Chondrocyte (in vitro differentiated cells): ENCODE measurements around the gene FBXL22. TPM values are rescaled to one million over a fixed set of nuclear protein-coding genes. Genes with fewer than 3 reads are reported as not detected.

ENCODE experiments used
- DNase-seq: peaks from one replicate; pipeline ENCODE4 v3.0.0; 2021; ENCODE audit warnings: mixed read lengths, low spot score
- H3K27ac Mint-ChIP-seq: one replicate; pipeline ENCODE4 v1.8.0; 2021; ENCODE audit warnings: mild to moderate bottlenecking, moderate library complexity, mixed read lengths; ENCODE audit not compliant: unreplicated experiment
- H3K27me3 Mint-ChIP-seq: 2 replicates; pipeline ENCODE4 v1.8.0; 2021; ENCODE audit warnings: low read depth, mixed read lengths
- H3K36me3 Mint-ChIP-seq: 2 replicates; pipeline ENCODE4 v1.8.0; 2021; ENCODE audit warnings: low read depth, mixed read lengths
- H3K4me1 Mint-ChIP-seq: 2 replicates; pipeline ENCODE4 v1.8.0; 2021; ENCODE audit warnings: low read depth, mild to moderate bottlenecking, mixed read lengths
- H3K4me3 Mint-ChIP-seq: one replicate; pipeline ENCODE4 v1.8.0; 2021; ENCODE audit warnings: mild to moderate bottlenecking, moderate library complexity, mixed read lengths; ENCODE audit not compliant: unreplicated experiment
- H3K9me3 Mint-ChIP-seq: 2 replicates; pipeline ENCODE4 v1.8.0; 2021; ENCODE audit warnings: low read depth, mixed read lengths
- total RNA-seq: library from RNA; stranded (reverse); gene quantifications from 3 replicates; pipeline ENCODE4 v1.2.1, GENCODE V29; 2021
- TF ChIP-seq, protein P1 (sequence below): fragments of 200-600 bp; sonication (generic); IDR thresholded peaks from 2 replicates; pipeline ENCODE4 v1.5.0; 2021; ENCODE audit warnings: antibody characterized with exemption, mild to moderate bottlenecking, moderate library complexity

The FBXL22 gene
- total RNA-seq, 1 donor from 2014 or later: 3.9 TPM

DNA sequence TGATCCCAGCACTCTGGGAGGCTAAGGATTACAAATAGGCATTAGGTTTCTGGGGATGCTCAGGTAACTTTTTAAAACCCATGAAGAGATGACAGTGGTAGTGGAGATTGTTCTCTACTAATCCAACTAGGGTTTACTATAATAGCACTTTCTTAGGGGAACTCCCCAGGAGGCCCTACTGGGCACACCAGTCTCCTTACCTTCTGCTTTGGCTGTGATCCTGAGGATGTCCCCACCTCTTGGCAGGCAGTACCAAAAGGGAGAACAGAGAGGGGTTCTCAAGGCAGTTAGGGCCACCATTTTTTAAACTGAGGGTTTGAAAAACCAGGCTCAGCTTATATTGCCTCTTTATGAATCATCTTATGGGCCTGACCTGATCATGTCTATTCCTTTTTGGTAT is 15.0 kb upstream of the FBXL22 start:
- Mint-ChIP-seq H3K4me3 (no peak overlapping the region), H3K27me3 (no peaks in the 10 kb centered on the region), H3K27ac (no peak overlapping the region), H3K36me3 (peaks cover 21% of the 10 kb centered on the region), H3K4me1 (peaks cover 2% of the 10 kb centered on the region), H3K9me3 (peaks cover 11% of the 10 kb centered on the region)
- no peak for DNase-seq
- TF ChIP-seq, protein P1, sequence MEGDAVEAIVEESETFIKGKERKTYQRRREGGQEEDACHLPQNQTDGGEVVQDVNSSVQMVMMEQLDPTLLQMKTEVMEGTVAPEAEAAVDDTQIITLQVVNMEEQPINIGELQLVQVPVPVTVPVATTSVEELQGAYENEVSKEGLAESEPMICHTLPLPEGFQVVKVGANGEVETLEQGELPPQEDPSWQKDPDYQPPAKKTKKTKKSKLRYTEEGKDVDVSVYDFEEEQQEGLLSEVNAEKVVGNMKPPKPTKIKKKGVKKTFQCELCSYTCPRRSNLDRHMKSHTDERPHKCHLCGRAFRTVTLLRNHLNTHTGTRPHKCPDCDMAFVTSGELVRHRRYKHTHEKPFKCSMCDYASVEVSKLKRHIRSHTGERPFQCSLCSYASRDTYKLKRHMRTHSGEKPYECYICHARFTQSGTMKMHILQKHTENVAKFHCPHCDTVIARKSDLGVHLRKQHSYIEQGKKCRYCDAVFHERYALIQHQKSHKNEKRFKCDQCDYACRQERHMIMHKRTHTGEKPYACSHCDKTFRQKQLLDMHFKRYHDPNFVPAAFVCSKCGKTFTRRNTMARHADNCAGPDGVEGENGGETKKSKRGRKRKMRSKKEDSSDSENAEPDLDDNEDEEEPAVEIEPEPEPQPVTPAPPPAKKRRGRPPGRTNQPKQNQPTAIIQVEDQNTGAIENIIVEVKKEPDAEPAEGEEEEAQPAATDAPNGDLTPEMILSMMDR: no peak

- peaks cover 21% of the 10 kb centered on the region for H3K36me3 Mint-ChIP-seq
- peaks cover 2% of the 10 kb centered on the region for H3K4me1 Mint-ChIP-seq
- H3K27me3 Mint-ChIP-seq: no peaks in the 10 kb centered on the region
- no peak overlapping the region for H3K27ac Mint-ChIP-seq
- no peak for DNase-seq
- peaks cover 11% of the 10 kb centered on the region for H3K9me3 Mint-ChIP-seq
- H3K4me3 Mint-ChIP-seq: no peak overlapping the region
- TF ChIP-seq, protein P1: no peak
Measured at GRCh38 chr15:63582718-63583426, 14.3 kb upstream of the FBXL22 start.

GRCh38 chr15:63586790-63587189 is 10.4 kb upstream of the FBXL22 start:
- Mint-ChIP-seq H3K4me3 (no peak overlapping the region), H3K27me3 (no peaks in the 10 kb centered on the region), H3K36me3 (peaks cover 44% of the 10 kb centered on the region), H3K27ac (no peak overlapping the region), H3K9me3 (peaks cover 11% of the 10 kb centered on the region), H3K4me1 (peaks cover 2% of the 10 kb centered on the region)
- no peak for DNase-seq
- TF ChIP-seq, protein P1: no peak

DNA sequence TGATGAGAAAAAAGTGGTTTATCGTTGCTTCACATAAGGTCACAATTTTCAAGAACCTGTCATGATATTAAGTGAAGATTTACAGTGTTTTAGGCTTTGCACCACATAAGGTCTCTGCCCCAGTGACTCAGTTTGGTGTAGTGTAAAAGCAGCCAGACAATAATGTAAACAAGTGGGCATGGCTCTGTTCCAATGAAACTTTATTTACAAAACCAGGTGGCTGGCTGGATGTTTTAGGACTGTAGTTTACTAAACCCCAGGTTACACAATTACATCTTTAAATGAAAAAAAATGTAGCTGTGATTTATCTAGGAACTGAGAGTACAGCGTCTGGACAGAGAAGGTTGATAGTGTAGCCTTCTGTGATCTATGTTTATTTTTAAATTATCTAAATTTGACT is 9.7 kb upstream of the FBXL22 start:
- TF ChIP-seq, protein P1: no peak
- H3K27ac Mint-ChIP-seq: no peak overlapping the region
- peaks cover 1% of the 10 kb centered on the region for H3K4me1 Mint-ChIP-seq
- peaks cover 11% of the 10 kb centered on the region for H3K9me3 Mint-ChIP-seq
- DNase-seq: no peak
- H3K36me3 Mint-ChIP-seq: peaks cover 44% of the 10 kb centered on the region
- no peaks in the 10 kb centered on the region for H3K27me3 Mint-ChIP-seq
- no peak overlapping the region for H3K4me3 Mint-ChIP-seq

GRCh38 chr15:63588826-63589225 is 8.4 kb upstream of the FBXL22 start:
- Mint-ChIP-seq H3K27ac (no peak overlapping the region), H3K36me3 (peaks cover 48% of the 10 kb centered on the region), H3K27me3 (no peaks in the 10 kb centered on the region)

More at GRCh38 chr15:63588826-63589225, 8.4 kb upstream of the FBXL22 start:
- H3K9me3 Mint-ChIP-seq: peaks cover 11% of the 10 kb centered on the region
- no peak overlapping the region for H3K4me3 Mint-ChIP-seq
- no peaks in the 10 kb centered on the region for H3K4me1 Mint-ChIP-seq
- DNase-seq: no peak
- TF ChIP-seq, protein P1: no peak
